ENCODE data around the gene EPB41L2. TPM values are rescaled to one million over a fixed set of nuclear protein-coding genes. Genes with fewer than 3 reads are reported as not detected.

Gene EPB41L2
- total and polyA plus RNA-seq, 2 experiments from 2014 or later = 76.2 to 91.7 TPM

GRCh38 chr6:130935978-130936377 is 127.1 kb downstream of the EPB41L2 start (continued):
- TF ChIP-seq, protein P1, sequence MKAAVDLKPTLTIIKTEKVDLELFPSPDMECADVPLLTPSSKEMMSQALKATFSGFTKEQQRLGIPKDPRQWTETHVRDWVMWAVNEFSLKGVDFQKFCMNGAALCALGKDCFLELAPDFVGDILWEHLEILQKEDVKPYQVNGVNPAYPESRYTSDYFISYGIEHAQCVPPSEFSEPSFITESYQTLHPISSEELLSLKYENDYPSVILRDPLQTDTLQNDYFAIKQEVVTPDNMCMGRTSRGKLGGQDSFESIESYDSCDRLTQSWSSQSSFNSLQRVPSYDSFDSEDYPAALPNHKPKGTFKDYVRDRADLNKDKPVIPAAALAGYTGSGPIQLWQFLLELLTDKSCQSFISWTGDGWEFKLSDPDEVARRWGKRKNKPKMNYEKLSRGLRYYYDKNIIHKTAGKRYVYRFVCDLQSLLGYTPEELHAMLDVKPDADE (IDR thresholded peaks at IDR 0.05) = no peak
- TF ChIP-seq POLR2AphosphoS5 (IDR thresholded peaks at IDR 0.05; ENCODE audit: low read depth) (no peak), ZNF114 (CRISPR knock-in tag; IDR thresholded peaks at IDR 0.05) (no peak)

DNA sequence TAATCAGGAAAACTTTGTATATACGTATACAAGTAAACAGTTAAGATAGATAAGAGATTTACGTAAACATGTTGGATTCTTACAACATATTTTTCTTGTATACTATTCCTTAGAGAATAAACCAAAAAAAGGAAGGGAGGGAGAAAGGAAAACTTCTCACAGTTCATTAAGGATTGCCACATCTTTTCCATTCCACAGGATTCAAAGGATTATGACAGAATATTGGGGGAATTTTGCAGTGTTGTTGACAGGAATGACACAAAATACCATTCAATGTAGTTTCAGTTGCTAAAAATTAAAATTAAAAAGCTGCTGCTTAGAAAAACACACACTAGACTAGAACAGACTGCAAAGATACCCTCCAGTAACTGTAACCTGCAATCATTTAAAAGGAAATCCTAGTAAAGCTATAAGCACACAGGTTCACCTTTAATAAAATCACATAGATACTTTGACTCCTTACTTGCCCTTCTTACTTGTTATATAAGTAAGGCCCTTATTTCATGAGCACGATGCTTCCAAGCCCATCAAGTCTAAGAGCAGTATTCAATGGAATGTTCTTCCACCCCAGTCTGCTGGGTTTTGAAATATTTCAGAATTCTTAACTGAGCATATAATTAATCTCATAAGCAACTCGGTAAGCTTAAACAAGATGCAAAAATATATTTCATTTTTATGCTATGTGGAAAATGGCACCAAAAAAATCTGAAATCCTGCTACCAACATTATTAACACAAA is 128.0 kb downstream of the EPB41L2 start:
- peaks cover 6% of the 10 kb centered on the region; the same call in 2 of the 3 replicates for H3K36me3 Mint-ChIP-seq (ENCODE audit: low read depth)
- Histone ChIP-seq H3F3A (replicated peaks; ENCODE audit: low read depth) (no peaks in the 10 kb centered on the region), H3K27me3 (ENCODE audit: insufficient read depth) (no peaks in the 10 kb centered on the region), H3K36me3 (ENCODE audit: insufficient read depth) (no peaks in the 10 kb centered on the region), H2AFZ (no peak overlapping the region), H3K9me2 (ENCODE audit: insufficient read depth) (no peaks in the 10 kb centered on the region), H3K79me2 (replicated peaks; ENCODE audit: insufficient read depth) (peaks cover 15% of the 10 kb centered on the region; the same call in 1 of the 2 replicates), H4K20me1 (replicated peaks; ENCODE audit: insufficient read depth) (no peaks in the 10 kb centered on the region), H3K4me1 (ENCODE audit: insufficient read depth) (peaks cover 26% of the 10 kb centered on the region), H3K27ac (ENCODE audit: low read depth) (no peak overlapping the region), H3K4me2 (no peak overlapping the region), H3K4me3 (no peak overlapping the region)
- ATAC-seq = no peak
- H3K27ac Mint-ChIP-seq = no peak overlapping the region
- H3K4me3 Mint-ChIP-seq = no peak overlapping the region
- no peak for DNase-seq (ENCODE audit: low spot score)
- peaks cover 31% of the 10 kb centered on the region for H3K4me1 Mint-ChIP-seq
- H3K9me3 Mint-ChIP-seq = peaks cover 3% of the 10 kb centered on the region; the same call in 2 of the 3 replicates
- no peaks in the 10 kb centered on the region for H3K27me3 Mint-ChIP-seq (ENCODE audit: insufficient read depth, low read depth, poor library complexity)
- no peak for TF ChIP-seq JUNB (IDR thresholded peaks at IDR 0.05; ENCODE audit: unreplicated experiment)
- no peak for TF ChIP-seq CTCF (conservative IDR thresholded peaks at IDR 0.05; ENCODE audit: low read depth in 2 of 2)
- no peak for TF ChIP-seq ZNF331 (CRISPR knock-in tag; IDR thresholded peaks at IDR 0.05; ENCODE audit: low read depth)
- TF ChIP-seq EZH2phosphoT487 (IDR thresholded peaks at IDR 0.05; ENCODE audit: unreplicated experiment) = no peak
- TF ChIP-seq ZNF462 (CRISPR knock-in tag; IDR thresholded peaks at IDR 0.05) = no peak
- TF ChIP-seq STAT1 (IDR thresholded peaks at IDR 0.05; ENCODE audit: unreplicated experiment) = no peak
- no peak for TF ChIP-seq EZH2 (IDR thresholded peaks at IDR 0.05; ENCODE audit: low read depth, unreplicated experiment)
- no peak for TF ChIP-seq REST (IDR thresholded peaks at IDR 0.05; ENCODE audit: unreplicated experiment)
- no peak for TF ChIP-seq ZNF114 (CRISPR knock-in tag; IDR thresholded peaks at IDR 0.05)

Measured in GM23338 (cell line).